T-helper 17 cell (primary cell): ENCODE results near the gene GOLGA5. TPM values are rescaled to one million over a fixed set of nuclear protein-coding genes. Genes with fewer than 3 reads are reported as not detected.

Experiments
- ATAC-seq: fragments of 150-1000 bp; cut with Tn5 transposase; 2 replicates; pipeline ENCODE4 v1.10.0; 2021; ENCODE audit warnings: mild to moderate bottlenecking, moderate library complexity
- DNase-seq, 3 donors: peaks; one replicate each; pipeline versions ENCODE4 v3.0.0 to v3.0.0-alpha.2; 2020 to 2021
- H3K9me3 ChIP-seq: one replicate; pipeline ENCODE4 v1.7.0; 2013; ENCODE audit warnings: low read length, mild to moderate bottlenecking; ENCODE audit not compliant: control insufficient read depth, poor library complexity, severe bottlenecking
- H3K27ac Mint-ChIP-seq: one replicate; pipeline ENCODE4 v1.8.0; 2022; ENCODE audit warnings: mild to moderate bottlenecking, moderate library complexity, mixed read lengths
- H3K27me3 Mint-ChIP-seq: one replicate; pipeline ENCODE4 v1.8.0; 2022; ENCODE audit warnings: mixed read lengths
- H3K36me3 Mint-ChIP-seq: one replicate; pipeline ENCODE4 v1.8.0; 2022; ENCODE audit warnings: low read depth, mixed read lengths
- H3K4me1 Mint-ChIP-seq: one replicate; pipeline ENCODE4 v1.8.0; 2022; ENCODE audit warnings: mild to moderate bottlenecking, mixed read lengths
- H3K4me3 Mint-ChIP-seq: one replicate; pipeline ENCODE4 v1.8.0; 2022; ENCODE audit warnings: mild to moderate bottlenecking, moderate library complexity, mixed read lengths
- total RNA-seq, 4 donors: library from RNA in 2 of 4; stranded (reverse) in 2 of 4; gene quantifications; one replicate each; pipeline ENCODE4 v1.2.3 and lab custom pipeline; 2022 to 2026

GOLGA5 gene
- total RNA-seq, 2 donors from 2014 or later: 12.0 to 12.4 TPM

DNA sequence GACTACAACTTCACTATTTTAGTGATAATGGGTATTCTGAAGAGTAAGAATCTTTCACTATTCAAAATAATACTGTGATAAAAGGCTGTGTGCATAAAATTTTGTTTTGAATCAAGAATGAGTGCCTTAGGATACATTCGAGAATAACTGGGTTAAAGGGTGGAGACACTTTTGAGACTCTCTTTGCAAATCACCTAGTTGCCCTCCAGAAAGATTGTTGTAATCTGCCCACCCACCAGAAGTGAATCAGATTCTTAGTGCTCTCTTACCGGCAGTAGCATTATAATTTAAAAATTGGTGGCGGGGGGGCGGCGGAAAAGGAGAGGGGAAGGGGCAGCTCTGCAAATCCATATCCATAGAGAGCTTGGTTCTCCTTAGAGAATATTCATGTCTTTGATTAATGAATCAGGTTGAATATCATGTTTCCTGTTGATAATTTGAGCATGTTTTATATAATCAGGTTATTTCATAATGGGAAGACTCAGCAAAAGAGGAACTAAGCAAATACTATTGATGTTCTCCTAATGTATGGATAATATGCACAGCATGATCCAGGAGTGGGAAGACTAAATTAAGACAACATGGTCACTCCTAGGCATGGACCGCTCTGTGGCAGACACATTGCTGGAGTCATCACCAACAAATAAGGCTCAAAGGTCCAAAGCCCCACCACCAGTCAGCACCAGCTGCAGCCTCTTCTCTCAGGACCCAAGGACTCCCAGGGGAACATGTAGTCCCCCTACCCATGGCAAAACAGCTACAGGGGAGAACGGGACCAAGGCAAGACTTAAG lies 66.1 kb downstream of the GOLGA5 start:
- ATAC-seq: no peak
- no peaks in the 10 kb centered on the region for H3K9me3 ChIP-seq
- Mint-ChIP-seq H3K27ac (no peak overlapping the region), H3K27me3 (peaks cover 7% of the 10 kb centered on the region), H3K36me3 (no peaks in the 10 kb centered on the region), H3K4me3 (no peak overlapping the region), H3K4me1 (no peaks in the 10 kb centered on the region)
- DNase-seq: no peak

DNA sequence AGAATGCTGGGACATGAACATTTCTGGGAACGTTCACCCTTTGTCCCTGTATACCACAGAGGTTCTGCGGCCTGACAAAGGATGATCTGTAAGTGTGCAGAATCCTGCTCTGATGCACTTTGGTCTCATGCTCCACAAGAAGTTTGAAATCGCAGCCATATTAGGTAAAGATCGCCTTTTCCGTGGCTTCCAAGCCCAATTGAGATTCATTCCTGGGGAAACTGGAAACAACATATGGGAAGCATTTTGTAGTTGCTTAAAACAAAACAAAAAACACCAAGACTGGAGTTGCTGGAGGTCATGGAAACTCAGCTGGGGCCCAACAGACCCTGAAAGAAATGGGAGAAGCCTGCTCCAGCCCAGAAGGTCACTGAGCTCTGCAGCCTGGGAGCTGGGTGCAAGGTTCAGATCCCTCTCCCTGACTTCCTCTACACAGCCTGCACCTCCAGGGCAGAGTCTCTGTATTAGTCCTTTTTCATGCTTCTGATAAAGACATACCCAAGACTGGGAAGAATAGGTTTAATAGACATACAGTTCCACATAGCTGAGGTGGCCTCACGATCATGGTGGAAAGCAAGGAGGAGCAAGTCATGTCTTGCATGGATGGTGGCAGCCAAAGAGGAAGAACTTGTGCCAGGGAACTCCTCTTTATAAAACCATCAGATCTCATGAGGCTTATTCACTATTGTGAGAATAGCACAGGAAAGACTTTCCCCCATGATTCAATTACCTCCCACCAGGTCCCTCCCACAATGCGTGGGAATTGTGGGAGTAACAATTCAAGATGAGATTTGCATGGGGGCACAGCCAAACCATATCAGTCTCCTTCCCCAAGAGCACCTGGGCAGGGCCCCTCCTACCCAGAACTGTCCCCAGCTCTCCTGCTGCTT lies 68.0 kb downstream of the GOLGA5 start:
- ATAC-seq (no peak), DNase-seq (no peak)
- Mint-ChIP-seq H3K36me3 (no peaks in the 10 kb centered on the region), H3K4me3 (no peak overlapping the region), H3K4me1 (no peaks in the 10 kb centered on the region), H3K27ac (no peak overlapping the region), H3K27me3 (peaks cover 16% of the 10 kb centered on the region)
- no peaks in the 10 kb centered on the region for H3K9me3 ChIP-seq

- no peaks in the 10 kb centered on the region for H3K9me3 ChIP-seq
- no peak for ATAC-seq
- H3K36me3 Mint-ChIP-seq: no peaks in the 10 kb centered on the region
Observed at GRCh38 chr14:92863286-92864080, 69.4 kb downstream of the GOLGA5 start.

GRCh38 chr14:92865674-92866073 lies 71.6 kb downstream of the GOLGA5 start:
- H3K4me1 Mint-ChIP-seq: no peaks in the 10 kb centered on the region
- H3K27ac Mint-ChIP-seq: no peak overlapping the region
- H3K36me3 Mint-ChIP-seq: no peaks in the 10 kb centered on the region
- peaks cover 22% of the 10 kb centered on the region for H3K27me3 Mint-ChIP-seq
- DNase-seq (no peak), ATAC-seq (no peak)
- no peaks in the 10 kb centered on the region for H3K9me3 ChIP-seq
- H3K4me3 Mint-ChIP-seq: no peak overlapping the region

More at GRCh38 chr14:92863286-92864080, 69.4 kb downstream of the GOLGA5 start:
- Mint-ChIP-seq H3K4me3 (no peak overlapping the region), H3K4me1 (no peaks in the 10 kb centered on the region), H3K27me3 (peaks cover 27% of the 10 kb centered on the region), H3K27ac (no peak overlapping the region)
- no peak for DNase-seq

GRCh38 chr14:92866181-92866752 lies 72.2 kb downstream of the GOLGA5 start:
- H3K27me3 Mint-ChIP-seq: peaks cover 20% of the 10 kb centered on the region
- H3K36me3 Mint-ChIP-seq: no peaks in the 10 kb centered on the region
- H3K4me1 Mint-ChIP-seq: no peaks in the 10 kb centered on the region
- H3K27ac Mint-ChIP-seq: no peak overlapping the region
- no peaks in the 10 kb centered on the region for H3K9me3 ChIP-seq
- no peak overlapping the region for H3K4me3 Mint-ChIP-seq
- ATAC-seq (no peak), DNase-seq (no peak)

GRCh38 chr14:92866901-92867865 lies 73.1 kb downstream of the GOLGA5 start:
- no peaks in the 10 kb centered on the region for H3K9me3 ChIP-seq
- Mint-ChIP-seq H3K4me1 (no peaks in the 10 kb centered on the region), H3K27me3 (peaks cover 20% of the 10 kb centered on the region), H3K27ac (no peak overlapping the region), H3K4me3 (no peak overlapping the region), H3K36me3 (no peaks in the 10 kb centered on the region)
- ATAC-seq (no peak), DNase-seq (no peak)

- DNase-seq (no peak), ATAC-seq (no peak)
- Mint-ChIP-seq H3K4me3 (no peak overlapping the region), H3K4me1 (no peaks in the 10 kb centered on the region), H3K27ac (no peak overlapping the region), H3K27me3 (peaks cover 37% of the 10 kb centered on the region), H3K36me3 (peaks cover 3% of the 10 kb centered on the region)
- no peaks in the 10 kb centered on the region for H3K9me3 ChIP-seq
Observed at GRCh38 chr14:92874962-92875661, 81.0 kb downstream of the GOLGA5 start.

- no peak overlapping the region for H3K4me3 Mint-ChIP-seq
- no peak overlapping the region for H3K27ac Mint-ChIP-seq
- no peaks in the 10 kb centered on the region for H3K9me3 ChIP-seq
- DNase-seq: no peak
- H3K27me3 Mint-ChIP-seq: peaks cover 59% of the 10 kb centered on the region
- H3K4me1 Mint-ChIP-seq: no peaks in the 10 kb centered on the region
- H3K36me3 Mint-ChIP-seq: peaks cover 6% of the 10 kb centered on the region
- ATAC-seq: no peak
Observed at GRCh38 chr14:92877757-92878431, 83.8 kb downstream of the GOLGA5 start.

DNA sequence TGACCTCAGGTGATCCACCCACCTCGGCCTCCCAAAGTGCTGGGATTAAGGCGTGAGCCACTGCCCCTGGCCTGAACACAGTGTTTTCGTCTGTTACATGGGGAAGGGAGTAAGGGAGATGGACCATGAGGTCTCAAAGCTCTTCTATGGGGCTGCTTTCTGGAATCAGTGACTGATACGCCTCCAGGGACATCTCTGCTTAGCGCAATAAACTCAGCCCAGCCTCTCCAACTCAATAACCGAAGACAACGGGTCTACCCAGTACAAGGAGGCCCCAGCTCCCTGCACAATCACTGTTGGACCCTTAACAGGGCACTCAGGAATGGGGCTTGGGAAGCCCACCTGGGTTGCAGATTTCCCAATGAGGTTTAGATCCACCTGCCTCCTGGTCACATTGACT lies 86.2 kb downstream of the GOLGA5 start:
- Mint-ChIP-seq H3K4me3 (no peak overlapping the region), H3K4me1 (no peaks in the 10 kb centered on the region), H3K36me3 (peaks cover 6% of the 10 kb centered on the region), H3K27me3 (peaks cover 57% of the 10 kb centered on the region), H3K27ac (no peak overlapping the region)
- no peaks in the 10 kb centered on the region for H3K9me3 ChIP-seq
- DNase-seq: no peak
- no peak for ATAC-seq

- Mint-ChIP-seq H3K36me3 (peaks cover 6% of the 10 kb centered on the region), H3K27me3 (peaks cover 61% of the 10 kb centered on the region), H3K27ac (no peak overlapping the region), H3K4me3 (no peak overlapping the region), H3K4me1 (no peaks in the 10 kb centered on the region)
- no peaks in the 10 kb centered on the region for H3K9me3 ChIP-seq
- no peak for DNase-seq
- ATAC-seq: no peak
Observed at GRCh38 chr14:92880851-92881250, 86.7 kb downstream of the GOLGA5 start.

- H3K4me1 Mint-ChIP-seq: no peaks in the 10 kb centered on the region
- peaks cover 6% of the 10 kb centered on the region for H3K36me3 Mint-ChIP-seq
- H3K4me3 Mint-ChIP-seq: no peak overlapping the region
- H3K9me3 ChIP-seq: no peaks in the 10 kb centered on the region
- H3K27ac Mint-ChIP-seq: no peak overlapping the region
- ATAC-seq (no peak), DNase-seq (no peak)
- H3K27me3 Mint-ChIP-seq: peaks cover 45% of the 10 kb centered on the region
Observed at GRCh38 chr14:92883066-92883465, 89.0 kb downstream of the GOLGA5 start.
